Activated naive CD8-positive, alpha-beta T cell treated with anti-CD3 and anti-CD28 coated beads, Interleukin-2, amount 10 ng/mL, durations not matched to agents 7 days and 5 days (primary cell): ENCODE data around the gene OR8D1. TPM values are rescaled to one million over a fixed set of nuclear protein-coding genes. Genes with fewer than 3 reads are reported as not detected.
"Not testable (repeated sequence)": the region's sequence is repeated elsewhere in the genome, so short reads cannot be mapped to it uniquely, and the experiment has no call there.

ENCODE experiments used
- ATAC-seq: fragments of 150-1000 bp; cut with Tn5 transposase; one replicate; pipeline ENCODE4 v1.10.0; 2021; ENCODE audit warnings: low read depth, moderate library complexity
- POLR2A ChIA-PET: fragments of 350-600 bp; sonication (Branson Sonifier 250); formaldehyde crosslinking; loops from one replicate; lab custom pipeline; 2021; ENCODE audit warnings: antibody characterized with exemption; lab: Charles Lee
- DNase-seq: peaks from one replicate; pipeline ENCODE4 v3.0.0; 2021
- H3K27ac Mint-ChIP-seq: one replicate; pipeline ENCODE4 v1.8.0; 2022; ENCODE audit warnings: mild to moderate bottlenecking, mixed read lengths
- H3K27me3 Mint-ChIP-seq: one replicate; pipeline ENCODE4 v1.8.0; 2022; ENCODE audit warnings: mild to moderate bottlenecking, moderate library complexity, mixed read lengths
- H3K36me3 Mint-ChIP-seq: one replicate; pipeline ENCODE4 v1.8.0; 2021; ENCODE audit warnings: mild to moderate bottlenecking, mixed read lengths
- H3K4me1 Mint-ChIP-seq: one replicate; pipeline ENCODE4 v1.8.0; 2021; ENCODE audit warnings: mixed read lengths
- H3K4me3 Mint-ChIP-seq: one replicate; pipeline ENCODE4 v1.8.0; 2022; ENCODE audit warnings: mild to moderate bottlenecking, moderate library complexity, mixed read lengths
- H3K9me3 Mint-ChIP-seq: one replicate; pipeline ENCODE4 v1.8.0; 2021; ENCODE audit warnings: mixed read lengths
- total RNA-seq, 2 experiments: library from RNA; stranded (reverse); gene quantifications; one replicate each; pipeline ENCODE4 v1.2.3, GENCODE V29; 2021

The OR8D1 gene
- total RNA-seq, 2 experiments from 2014 or later: not detected

DNA sequence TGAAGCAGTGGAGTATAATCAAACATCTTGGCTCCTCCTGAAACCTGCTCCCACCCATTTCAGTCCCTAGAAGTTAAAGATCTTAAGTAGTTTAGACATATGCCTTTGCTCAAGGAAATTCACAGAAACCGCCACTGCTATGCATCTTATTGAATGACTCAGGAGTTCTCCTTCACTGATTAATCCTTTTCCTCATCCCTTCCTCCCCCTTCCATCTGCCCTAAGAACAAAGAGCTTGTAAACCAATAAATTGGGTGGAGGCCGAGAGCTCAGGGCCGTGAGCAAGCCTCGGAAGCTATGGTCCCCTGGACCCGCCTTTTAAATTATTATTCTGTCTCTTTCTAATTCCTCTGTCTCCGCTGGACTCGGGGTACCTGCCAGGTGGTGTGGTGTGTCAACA is 42.9 kb downstream of the OR8D1 start:
- H3K27me3 Mint-ChIP-seq, H3K9me3 Mint-ChIP-seq, DNase-seq, H3K27ac Mint-ChIP-seq, ATAC-seq, POLR2A ChIA-PET, H3K4me3 Mint-ChIP-seq, H3K4me1 Mint-ChIP-seq, H3K36me3 Mint-ChIP-seq: not testable (repeated sequence)

DNA sequence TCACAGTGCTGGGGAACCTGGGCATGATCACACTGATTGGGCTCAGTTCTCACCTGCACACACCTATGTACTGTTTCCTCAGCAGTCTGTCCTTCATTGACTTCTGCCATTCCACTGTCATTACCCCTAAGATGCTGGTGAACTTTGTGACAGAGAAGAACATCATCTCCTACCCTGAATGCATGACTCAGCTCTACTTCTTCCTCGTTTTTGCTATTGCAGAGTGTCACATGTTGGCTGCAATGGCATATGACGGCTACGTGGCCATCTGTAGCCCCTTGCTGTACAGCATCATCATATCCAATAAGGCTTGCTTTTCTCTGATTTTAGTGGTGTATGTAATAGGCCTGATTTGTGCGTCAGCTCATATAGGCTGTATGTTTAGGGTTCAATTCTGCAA is 48.7 kb downstream of the OR8D1 start:
- H3K9me3 Mint-ChIP-seq, H3K4me1 Mint-ChIP-seq, H3K27me3 Mint-ChIP-seq, DNase-seq, H3K4me3 Mint-ChIP-seq, H3K27ac Mint-ChIP-seq, ATAC-seq, POLR2A ChIA-PET, H3K36me3 Mint-ChIP-seq: not testable (repeated sequence)

DNA sequence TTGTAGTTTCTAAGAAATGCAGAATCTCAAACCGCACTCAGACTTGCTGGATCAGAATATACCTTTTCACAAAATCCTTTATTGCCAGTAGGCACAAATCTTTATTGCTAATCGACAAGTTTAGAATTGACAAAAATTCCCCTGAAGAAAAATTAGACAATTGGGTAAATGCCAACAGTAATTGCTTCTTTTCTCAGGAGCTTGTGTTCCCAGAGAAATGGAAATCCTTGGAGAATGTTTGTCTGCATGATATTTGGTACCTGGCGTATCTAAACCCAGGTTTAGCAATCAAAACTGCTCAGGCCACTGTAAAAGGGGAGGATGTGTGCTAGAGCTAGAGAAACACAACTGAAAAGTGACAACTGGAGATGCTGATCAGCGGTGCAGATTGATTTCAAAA is 57.7 kb downstream of the OR8D1 start, which contains the start of gene OR8G5:
TSS of gene OR8G5 (plus strand) at position 301 of the 400 bp plus-strand sequence. CDS start 8,556 bp downstream, outside the sequence.
- Mint-ChIP-seq H3K9me3 (no peaks in the 10 kb centered on the region), H3K36me3 (no peaks in the 10 kb centered on the region), H3K27me3 (peaks cover 2% of the 10 kb centered on the region), H3K27ac (no peak within 1 kb of the TSS), H3K4me3 (no peak within 1 kb of the TSS), H3K4me1 (no peaks in the 10 kb centered on the region)
- POLR2A ChIA-PET: no interaction called here
- no peak for DNase-seq
- no peak for ATAC-seq

Other genes starting within 250 kb of the OR8D1 start
- 1 to 10 TPM; 6.9 to 7.7 TPM for gene VWA5A, start 198.5 kb downstream of the OR8D1 start, total RNA-seq
- gene OR10D3, start 130.6 kb downstream of the OR8D1 start, total RNA-seq: not detected
- gene OR8G1, start 72.9 kb downstream of the OR8D1 start, total RNA-seq: not detected
- not detected for gene OR8G5, start 57.6 kb downstream of the OR8D1 start, total RNA-seq
- gene OR8D2, start 6.2 kb upstream of the OR8D1 start, total RNA-seq: not detected
- gene OR8B2, start 70.5 kb upstream of the OR8D1 start, total RNA-seq: not detected
- gene OR8B3, start 85.1 kb upstream of the OR8D1 start, total RNA-seq: not detected
- not detected for gene OR8B4, start 110.9 kb upstream of the OR8D1 start, total RNA-seq
- not detected for gene OR8B8, start 131.7 kb upstream of the OR8D1 start, total RNA-seq
- not detected for gene OR8B12, start 229.7 kb upstream of the OR8D1 start, total RNA-seq